ENCODE results near the gene TSGA10IP.

DNA sequence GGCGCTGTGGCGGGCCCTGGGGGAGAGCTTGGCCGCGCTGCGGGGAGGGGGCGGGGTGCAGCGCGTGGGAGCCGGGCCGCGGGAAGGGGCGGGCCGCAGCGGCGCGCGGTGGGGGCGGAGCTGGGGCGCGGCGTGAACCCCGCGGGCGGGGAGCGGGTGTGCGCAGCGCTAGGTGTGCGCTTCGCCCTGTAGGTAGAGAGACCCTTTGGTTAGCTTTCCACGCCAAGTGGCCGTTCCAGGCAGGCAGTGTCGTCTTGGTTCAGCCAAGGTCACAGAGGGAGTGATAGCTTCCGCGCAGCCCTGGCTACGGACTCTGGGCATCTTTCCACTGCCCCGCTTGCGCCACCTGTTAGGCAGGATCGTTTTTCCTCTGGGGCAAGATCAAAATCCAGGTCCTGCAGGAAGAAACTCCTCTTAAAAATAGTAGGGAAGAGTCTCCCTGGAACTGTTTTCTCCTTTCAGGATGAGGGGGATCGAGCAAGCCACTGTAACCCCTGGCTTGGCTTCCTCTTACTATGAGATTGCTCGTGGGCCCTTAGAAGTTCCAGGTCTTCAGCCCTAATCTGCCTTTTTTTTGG is 57.5 kb downstream of the TSGA10IP start:
- TF ChIP-seq, protein P1, sequence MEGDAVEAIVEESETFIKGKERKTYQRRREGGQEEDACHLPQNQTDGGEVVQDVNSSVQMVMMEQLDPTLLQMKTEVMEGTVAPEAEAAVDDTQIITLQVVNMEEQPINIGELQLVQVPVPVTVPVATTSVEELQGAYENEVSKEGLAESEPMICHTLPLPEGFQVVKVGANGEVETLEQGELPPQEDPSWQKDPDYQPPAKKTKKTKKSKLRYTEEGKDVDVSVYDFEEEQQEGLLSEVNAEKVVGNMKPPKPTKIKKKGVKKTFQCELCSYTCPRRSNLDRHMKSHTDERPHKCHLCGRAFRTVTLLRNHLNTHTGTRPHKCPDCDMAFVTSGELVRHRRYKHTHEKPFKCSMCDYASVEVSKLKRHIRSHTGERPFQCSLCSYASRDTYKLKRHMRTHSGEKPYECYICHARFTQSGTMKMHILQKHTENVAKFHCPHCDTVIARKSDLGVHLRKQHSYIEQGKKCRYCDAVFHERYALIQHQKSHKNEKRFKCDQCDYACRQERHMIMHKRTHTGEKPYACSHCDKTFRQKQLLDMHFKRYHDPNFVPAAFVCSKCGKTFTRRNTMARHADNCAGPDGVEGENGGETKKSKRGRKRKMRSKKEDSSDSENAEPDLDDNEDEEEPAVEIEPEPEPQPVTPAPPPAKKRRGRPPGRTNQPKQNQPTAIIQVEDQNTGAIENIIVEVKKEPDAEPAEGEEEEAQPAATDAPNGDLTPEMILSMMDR (conservative IDR thresholded peaks at IDR 0.05): no peak; the same call in 1 of the 2 replicates
- TF ChIP-seq EZH2 (IDR thresholded peaks at IDR 0.05; ENCODE audit: low read depth): no peak

Measured in PC-9 (cell line).